Medulla oblongata (tissue), 1 donor: Measurements from ENCODE around the gene BCAS3.
"Not testable (repeated sequence)": the region's sequence is repeated elsewhere in the genome, so short reads cannot be mapped to it uniquely, and the experiment has no call there.

Experiments
- DNase-seq: peaks from one replicate; pipeline ENCODE4 v3.0.0-alpha.2; 2015; ENCODE audit errors: extremely low spot score

Gene BCAS3

DNA sequence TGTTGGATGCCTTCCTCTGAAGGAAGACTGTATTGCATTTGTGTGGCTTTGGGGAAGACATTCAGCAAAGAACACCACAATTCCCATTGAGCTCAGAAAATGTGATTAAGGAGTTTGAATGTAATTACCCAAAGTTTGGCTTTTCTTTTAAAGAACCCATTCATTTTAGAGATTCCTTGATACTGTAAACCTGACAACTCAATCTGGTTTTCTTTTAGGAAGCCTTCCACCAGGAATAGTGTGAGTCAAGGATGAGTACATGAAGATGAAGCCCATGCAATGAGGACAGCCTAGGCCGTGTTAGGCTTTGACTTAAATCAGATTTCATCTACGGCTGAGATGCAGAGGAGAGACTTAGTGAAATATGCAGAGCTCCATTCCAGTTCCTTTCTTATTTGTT lies 450.3 kb downstream of the BCAS3 start:
- DNase-seq: no peak

DNA sequence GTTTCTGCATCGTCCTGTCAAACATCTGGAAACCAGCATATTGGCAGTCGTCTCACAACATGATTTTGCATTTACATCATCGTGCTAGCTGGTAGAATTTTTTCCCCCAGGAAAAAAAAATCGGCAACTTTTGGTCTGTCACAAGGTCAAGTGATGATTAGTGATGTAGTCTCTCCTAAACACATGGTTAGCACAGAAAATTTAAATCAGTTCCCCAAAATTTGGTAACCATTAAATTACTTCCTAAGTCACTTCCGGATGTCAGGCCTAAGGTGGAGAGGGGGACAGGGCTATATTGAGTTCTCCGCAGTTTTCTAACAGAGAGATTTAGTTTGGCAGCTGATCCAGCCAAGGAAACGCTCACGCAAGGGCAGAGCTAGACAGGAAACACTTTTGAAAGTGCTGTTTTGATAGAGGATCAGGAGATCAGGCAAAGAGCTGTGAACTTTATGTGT lies 451.0 kb downstream of the BCAS3 start:
- no peak for DNase-seq

DNA sequence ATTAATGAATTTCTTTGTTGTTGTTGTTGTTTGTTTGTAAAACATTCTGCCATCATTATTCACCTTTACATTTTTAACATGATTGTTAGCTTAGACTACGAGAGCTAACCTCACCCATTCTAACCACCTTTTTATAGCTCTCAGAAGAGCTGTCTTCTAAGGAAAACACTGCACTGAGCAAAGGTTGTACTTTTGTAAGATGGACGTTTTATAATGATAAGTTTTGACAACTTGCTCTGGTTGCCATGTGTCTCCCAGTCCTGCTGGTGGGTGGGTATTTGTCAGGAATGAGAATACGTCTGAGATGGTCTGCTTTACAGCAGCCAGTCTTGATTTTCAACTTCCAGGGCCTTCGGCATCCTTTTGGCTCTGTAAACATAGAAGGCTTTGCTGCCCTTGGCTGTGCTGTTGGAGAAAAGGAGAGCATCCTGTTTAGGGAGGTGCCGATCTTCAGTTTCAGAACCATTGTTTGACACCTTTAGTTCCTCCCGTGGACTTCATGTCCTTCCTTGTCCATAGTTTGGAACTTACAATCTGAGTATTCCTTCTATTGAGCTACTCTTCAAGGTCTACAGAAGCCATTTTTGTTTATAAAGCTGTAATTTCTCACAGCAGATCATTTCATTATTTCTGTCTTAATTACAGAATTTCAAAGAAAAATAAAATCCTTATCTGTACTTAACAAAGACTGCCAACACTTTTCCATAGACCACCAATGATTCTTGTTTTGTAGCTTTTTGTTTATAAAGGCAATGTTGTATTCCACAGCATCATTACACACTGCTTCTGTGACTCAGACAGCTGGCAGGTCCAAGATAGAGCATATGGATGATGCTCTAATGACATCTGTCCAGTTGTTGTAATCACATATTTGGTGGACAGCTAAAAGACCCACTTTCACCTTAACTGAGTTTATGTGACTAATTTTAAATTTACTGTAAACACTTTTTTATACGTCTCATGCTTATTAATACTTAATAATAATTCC lies 451.9 kb downstream of the BCAS3 start:
- DNase-seq: no peak

DNA sequence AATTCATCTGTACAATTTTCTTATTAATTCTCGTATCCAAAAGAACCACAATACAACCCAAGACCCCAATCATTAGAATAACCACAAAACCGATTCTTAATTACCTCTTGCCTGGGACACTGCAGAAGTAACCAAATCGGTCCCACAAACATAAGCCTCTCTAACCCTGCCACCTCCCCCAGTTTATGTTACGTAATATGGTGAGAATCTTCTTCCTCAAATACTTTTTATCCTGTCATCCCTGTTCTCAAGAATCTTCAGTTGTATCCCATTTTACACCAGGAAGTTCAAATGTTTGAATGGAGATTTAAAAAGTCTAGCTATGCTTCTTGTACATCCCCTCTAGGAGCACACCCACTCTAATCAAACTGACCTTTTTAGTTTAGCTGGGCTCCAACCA lies 452.7 kb downstream of the BCAS3 start:
- DNase-seq: no peak

DNA sequence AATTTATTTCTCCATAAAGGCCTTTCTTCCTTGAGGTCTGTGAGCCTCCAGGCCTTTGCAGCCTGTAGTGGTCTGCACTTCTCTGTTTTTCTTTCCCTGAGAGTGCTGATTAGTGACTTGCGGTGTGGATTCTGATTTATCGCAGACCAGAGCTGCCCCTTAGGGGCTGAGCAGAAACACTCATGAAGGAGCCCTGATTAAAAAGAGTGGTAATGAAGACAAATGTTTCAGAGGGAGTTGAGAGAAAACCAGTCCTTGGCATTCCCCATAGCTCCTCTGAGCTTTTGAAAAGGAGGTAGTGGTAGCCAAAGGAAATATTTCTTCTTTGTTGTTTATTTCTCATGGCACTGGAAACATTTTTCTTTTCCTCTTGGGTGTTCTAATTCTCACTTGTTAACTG lies 453.9 kb downstream of the BCAS3 start:
- DNase-seq: peak; percentile 16

DNA sequence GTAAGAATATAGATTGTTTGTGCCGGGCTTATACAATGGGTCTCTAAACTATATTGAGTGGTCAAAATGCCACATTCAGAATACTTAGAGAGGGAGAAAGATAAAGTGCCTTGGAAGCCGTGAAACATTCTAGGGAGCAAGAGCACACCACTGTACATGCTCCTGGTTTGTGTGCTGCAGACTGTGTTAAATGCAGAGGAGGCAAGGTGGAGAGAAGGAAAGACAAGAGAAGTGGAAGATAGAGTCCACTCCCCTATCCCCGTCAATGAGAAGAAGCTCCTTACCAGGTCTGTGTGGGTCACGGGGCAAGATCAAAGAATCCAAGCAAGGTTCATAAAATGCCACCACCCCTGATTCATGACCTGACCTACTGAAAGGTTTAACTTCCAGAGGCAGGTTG lies 454.9 kb downstream of the BCAS3 start:
- DNase-seq: no peak

GRCh38 chr17:61133853-61134252 lies 456.2 kb downstream of the BCAS3 start:
- DNase-seq: no peak

- DNase-seq: no peak
Observed at GRCh38 chr17:61134551-61135235, 457.0 kb downstream of the BCAS3 start.

- DNase-seq: no peak
Observed at GRCh38 chr17:61135782-61136181, 458.1 kb downstream of the BCAS3 start.

- DNase-seq: no peak
Observed at GRCh38 chr17:61136296-61136695, 458.6 kb downstream of the BCAS3 start.

GRCh38 chr17:61139219-61139618 lies 461.6 kb downstream of the BCAS3 start:
- DNase-seq: peak; percentile 20

GRCh38 chr17:61140081-61140786 lies 462.6 kb downstream of the BCAS3 start:
- no peak for DNase-seq

- no peak for DNase-seq
Observed at GRCh38 chr17:61143026-61143425, 465.4 kb downstream of the BCAS3 start.

DNA sequence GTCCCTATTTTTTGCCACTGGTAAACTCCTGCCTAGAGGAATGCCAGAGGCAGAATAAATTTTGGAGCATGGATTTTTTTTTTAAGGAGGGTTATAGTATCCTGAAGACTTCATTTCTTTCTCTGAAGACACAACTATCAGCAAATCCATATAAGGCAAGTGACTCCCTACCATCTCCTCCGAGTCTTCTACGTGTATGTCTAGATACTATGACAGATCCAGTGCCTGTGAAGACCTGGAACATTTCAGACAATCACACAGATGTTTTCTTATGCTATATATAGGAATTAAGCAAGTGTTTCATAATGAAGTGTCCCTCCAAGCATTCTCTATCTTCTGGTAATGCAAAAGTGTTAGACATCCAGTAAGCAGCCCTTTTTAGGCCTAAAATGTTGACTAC lies 466.5 kb downstream of the BCAS3 start:
- no peak for DNase-seq

DNA sequence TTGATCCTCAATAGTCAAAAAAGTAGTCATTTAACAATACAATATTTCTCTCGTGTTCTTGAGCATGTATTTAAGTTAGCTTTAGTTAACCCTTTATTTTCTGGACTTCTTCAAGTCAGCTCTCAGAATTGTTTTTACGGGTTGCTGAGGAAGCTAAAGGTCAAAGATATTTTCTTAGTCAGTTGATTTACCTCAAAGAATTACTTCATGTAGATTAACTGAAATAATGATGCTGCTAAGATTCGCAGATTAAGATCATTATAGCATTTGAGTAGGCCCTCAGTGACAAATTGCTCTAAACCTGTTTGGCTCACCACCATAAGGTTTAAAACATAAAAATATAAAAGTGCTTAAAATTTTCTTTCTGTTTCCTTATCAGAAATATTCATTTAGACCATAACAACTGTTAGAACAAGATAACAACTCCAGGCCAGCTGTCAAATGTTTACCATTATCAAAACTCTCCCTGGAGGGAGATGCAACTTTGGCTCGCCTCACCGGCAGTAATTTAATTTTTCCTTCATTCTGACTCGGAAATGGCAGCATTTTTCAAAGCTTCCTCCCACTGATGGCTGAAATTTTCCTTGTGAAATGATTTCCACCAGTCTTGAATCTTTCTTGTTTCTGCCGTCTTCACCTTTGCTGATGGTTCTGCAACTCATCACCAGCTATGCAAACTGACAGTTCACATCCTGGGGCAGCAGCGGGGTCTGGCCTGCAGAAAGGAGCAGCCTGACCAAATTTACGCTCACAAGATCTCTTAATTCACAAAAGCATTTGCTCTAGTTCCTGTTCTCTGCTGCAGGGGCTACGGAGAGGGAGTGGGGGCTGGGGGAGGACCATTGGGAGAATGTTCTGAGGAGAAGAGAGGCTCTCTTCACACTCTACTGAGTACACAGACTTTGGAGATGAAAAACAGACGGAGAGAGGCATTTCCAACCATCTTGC lies 467.2 kb downstream of the BCAS3 start:
- DNase-seq: no peak

DNA sequence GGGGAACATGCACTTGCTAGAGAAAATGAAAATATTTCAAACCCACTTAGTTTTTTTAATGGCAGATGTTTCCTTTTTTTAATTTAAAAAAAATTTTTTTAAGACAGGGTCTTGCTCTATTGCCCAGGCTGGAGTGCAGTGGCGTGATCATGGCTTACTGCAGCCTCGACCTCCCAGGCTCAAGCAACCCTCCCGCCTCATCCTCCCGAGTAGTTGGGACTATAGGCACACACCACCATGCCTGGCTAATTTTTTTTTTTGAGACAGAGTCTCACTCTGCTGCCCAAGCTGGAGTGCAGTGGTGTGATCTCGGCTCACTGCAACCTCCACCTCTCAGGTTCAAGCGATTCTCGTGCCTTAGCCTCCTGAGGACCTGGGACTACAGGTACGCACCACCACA lies 469.2 kb downstream of the BCAS3 start:
- DNase-seq: not testable (repeated sequence)

- DNase-seq: no peak
Observed at GRCh38 chr17:61149106-61149825, 471.6 kb downstream of the BCAS3 start.

- DNase-seq: no peak
Observed at GRCh38 chr17:61149862-61150362, 472.3 kb downstream of the BCAS3 start.

GRCh38 chr17:61150686-61151299 lies 473.1 kb downstream of the BCAS3 start:
- no peak for DNase-seq

DNA sequence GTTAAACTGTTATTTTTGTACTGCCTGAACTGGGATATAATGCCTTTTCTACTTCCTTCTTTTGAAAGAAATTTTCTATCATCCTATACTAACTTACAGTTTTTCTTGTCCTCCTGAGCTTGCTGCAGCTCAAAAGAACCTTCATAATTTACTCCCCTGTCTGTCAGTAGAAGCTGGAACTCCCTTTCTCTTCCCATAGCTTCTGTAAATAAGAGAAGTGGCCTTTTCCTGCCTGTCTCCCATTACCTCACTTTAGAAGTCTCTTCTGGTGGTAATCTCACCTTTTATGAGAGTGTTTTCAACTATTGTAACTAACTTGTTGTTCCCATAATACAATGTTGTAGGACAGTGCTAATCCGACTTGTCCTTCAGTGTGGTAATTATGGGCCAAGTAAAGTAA lies 475.2 kb downstream of the BCAS3 start:
- DNase-seq: no peak
